NCI-H2227 treated with DMSO at 0.1 percent for 48 hours (cell line): ENCODE measurements around the gene APBB1IP.
"Not testable (repeated sequence)": the region's sequence is repeated elsewhere in the genome, so short reads cannot be mapped to it uniquely, and the experiment has no call there.

Experiments
- DNase-seq: peaks from one replicate; lab custom pipeline; 2025; lab: John Stamatoyannopoulos, UW

APBB1IP gene

GRCh38 chr10:26566525-26567350 is 128.6 kb downstream of the APBB1IP start:
- DNase-seq = no peak

- no peak for DNase-seq
Observed at GRCh38 chr10:26567351-26567721, 129.2 kb downstream of the APBB1IP start.

- no peak for DNase-seq
Observed at GRCh38 chr10:26571655-26572054, 133.5 kb downstream of the APBB1IP start.

GRCh38 chr10:26573674-26574073 is 135.5 kb downstream of the APBB1IP start:
- no peak for DNase-seq

GRCh38 chr10:26574783-26575182 is 136.6 kb downstream of the APBB1IP start:
- no peak for DNase-seq

DNA sequence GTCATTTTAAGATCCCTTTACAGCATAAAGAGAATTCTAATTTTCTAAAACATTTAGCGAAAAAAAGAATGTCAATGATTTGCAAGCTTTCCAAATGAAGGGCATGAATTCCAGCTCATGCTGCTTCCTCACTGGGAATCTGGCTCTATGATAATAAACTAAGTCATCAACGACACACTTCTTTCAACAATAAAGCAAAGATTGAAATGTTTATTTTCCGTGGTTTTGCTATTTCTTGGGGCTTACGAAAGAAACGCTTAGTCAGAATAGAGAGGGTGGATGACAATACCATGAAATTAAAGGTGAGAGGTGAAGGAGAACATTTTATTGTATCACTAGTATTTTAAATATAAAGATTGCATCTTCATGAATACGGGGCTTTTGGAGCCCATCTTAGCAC is 140.2 kb downstream of the APBB1IP start:
- DNase-seq = not testable (repeated sequence)

DNA sequence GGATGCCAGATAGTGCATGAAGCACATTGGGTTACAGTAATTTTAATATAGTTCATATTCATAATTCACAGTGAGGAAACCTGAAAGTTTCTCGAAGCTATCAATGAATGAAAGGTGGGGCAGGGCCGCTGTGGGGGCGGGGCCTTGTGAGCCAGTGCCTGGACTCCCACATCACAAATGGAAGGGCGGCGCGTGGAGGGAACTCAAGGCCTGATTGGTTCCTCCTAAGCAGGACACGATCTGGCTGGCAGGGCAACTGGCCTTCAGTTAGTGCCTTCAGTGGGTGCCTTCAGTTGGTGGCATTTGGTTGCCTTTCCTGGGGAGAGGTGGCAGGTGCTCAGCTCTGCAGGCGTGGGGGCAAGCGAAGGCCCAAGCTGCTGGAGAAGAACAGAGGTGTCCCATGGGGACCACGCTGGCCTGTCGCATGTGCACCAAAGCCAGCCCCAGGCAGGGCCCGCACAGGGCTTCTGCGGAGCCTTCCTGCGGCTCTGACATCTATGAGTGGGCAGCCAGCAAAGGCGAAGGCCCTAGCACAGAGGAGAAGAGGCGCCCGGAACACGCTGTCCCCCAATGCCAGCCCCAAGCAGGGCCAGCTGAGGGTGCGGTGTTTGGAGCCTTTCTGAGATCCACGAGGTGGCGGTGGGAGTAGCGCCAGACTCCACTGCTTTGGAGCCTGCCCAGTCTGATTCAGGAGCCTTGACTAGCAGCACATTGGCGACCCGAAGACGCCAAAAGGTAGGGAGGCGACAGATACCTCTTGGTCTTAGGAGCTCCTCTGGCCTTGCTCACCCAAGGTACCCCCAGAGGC is 141.3 kb downstream of the APBB1IP start:
- DNase-seq = no peak

GRCh38 chr10:26586211-26586610 is 148.1 kb downstream of the APBB1IP start:
- DNase-seq = no peak

- no peak for DNase-seq
Observed at GRCh38 chr10:26588611-26589010, 150.5 kb downstream of the APBB1IP start.

DNA sequence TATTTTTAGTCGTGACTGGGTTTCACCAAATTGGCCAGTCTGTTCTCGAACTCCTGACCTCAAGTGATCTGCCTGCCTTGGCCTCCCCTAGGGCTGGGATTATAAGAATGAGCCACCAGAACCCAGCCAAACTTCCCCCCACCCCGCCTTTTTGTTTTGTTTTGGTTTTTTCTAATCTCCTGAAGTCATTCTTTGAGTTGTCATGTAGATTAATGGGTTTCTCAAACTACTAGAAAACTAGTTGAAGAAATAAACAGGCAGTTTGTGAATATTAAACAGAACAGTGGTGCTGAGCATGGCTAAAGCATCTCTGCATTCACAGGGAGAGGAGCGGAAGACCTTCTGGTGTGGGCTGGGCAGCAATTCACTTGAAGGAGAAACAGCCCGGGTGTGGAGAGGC is 151.7 kb downstream of the APBB1IP start:
- not testable (repeated sequence) for DNase-seq

DNA sequence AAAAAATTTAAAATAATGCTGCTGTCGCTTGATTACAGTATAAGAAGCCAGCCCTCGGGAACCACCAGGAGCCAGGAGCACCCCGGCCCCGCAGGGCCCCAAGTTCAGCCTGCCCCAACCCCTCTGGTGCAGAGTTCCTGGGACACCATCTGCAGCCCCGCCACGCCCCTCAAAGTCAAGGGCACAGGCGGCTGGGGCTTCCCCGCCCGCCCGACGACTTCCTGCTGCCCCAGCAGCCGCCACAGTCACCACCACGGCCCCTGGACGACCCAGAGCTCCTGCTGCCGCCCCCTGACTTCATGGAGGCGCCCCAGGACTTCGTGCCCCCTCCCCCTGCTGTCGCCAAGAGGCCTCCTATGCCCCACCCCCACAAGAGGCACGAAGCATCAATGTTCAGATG is 155.8 kb downstream of the APBB1IP start:
- DNase-seq = no peak

- DNase-seq = not testable (repeated sequence)
Observed at GRCh38 chr10:26603283-26603682, 165.1 kb downstream of the APBB1IP start.

DNA sequence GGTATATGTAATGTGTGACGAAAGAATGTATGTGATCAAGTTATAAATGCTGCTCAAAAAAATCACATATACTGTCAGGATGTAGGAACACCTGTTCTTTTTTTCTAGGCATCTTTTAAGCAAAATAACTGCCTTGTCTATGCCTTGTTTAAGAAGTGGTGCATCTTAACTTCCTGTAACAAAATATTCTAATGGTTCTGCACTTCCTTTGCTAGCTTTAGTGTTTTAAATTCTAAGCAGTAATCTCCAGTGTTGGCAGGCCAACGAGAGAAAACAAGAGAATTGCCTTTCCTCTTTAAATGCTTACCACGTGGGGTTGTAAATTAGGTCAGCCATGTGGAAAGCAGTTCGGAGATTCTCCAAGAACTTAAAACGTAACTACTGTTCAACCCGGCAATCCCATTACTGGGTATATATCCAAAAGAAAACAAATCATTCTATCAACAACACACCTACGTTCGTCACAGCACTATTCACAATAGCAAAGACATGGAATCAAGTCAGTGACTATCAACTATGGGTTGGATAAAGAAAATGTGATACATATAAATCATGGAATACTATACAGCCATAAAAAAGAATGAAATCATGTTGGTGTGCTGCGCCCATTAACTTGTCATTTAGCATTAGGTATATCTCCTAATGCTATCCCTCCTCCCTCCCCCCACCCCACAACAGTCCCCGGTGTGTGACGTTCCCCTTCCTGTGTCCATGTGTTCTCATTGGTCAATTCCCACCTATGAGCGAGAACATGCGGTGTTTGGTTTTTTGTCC is 166.4 kb downstream of the APBB1IP start:
- DNase-seq = not testable (repeated sequence)

DNA sequence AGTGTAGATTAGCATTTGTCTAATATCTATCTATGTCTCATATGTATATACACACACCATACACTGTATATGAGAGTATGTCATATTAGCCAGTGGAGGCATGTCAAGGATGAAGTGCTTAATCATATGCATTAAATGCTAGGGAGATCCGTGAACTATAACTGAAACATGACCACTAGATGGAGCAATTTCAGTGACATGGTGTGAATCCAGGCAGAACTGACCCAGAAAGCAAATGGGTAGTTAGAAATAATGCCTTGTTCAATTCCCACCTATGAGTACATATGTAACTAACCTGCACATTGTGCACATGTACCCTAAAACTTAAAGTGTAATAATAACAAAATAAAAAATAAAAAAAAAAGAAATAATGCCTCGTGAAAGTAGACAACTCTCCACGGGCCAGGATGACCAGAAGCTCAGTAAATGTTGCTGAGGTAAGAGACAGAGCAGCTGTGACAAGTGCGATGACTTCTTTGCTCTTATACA is 168.3 kb downstream of the APBB1IP start:
- DNase-seq = peak; percentile 5

DNA sequence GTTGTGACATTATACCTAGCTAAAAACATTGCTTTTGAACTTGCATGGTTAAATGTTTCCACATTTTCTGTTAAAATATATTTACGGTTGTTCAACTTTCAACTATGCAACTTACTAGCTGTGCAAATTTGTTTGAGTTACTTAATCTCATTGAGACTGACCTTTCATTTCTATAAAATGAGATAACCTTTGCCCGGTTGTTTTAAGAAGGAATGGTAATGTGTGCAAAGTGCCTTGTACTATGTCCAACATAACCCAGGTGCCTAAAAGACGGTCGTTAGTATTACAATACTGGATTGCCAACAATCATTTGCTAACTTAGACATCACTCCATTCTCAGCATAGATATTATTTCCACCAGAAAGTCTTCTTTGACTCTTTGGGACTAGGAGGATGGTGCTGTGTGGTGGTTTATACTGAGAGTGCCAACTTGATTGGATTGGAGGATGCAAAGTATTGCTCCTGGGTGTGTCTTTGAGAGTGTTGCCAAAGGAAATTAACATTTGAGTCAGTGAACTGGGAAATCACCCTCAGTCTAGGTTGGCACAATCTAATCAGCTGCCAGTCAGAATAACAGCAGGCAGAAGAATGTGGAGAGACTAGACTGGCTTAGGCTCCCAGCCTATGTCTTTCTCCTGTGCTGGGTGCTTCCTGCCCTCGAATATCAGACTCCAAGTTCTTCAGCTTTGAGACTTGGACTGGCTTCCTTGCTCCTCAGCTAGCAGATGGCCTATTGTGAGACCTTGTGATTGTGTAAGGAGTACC is 174.2 kb downstream of the APBB1IP start:
- no peak for DNase-seq
